A673 (cell line): ENCODE data around the gene P2RX6.

Source experiments
- EZH2 ChIP-seq: fragments of 200-600 bp; sonication (generic); IDR thresholded peaks from 2 replicates; pipeline ENCODE4 v1.6.1; 2017; ENCODE audit warnings: borderline replicate concordance, low read depth, mild to moderate bottlenecking, mixed read lengths, antibody characterized with exemption, low read length; ENCODE audit not compliant: poor library complexity, severe bottlenecking
- TF ChIP-seq, protein P1 (sequence below): fragments of 300-800, 200-600 bp; sonication (generic); conservative IDR thresholded peaks from 2 replicates; pipeline ENCODE4 v1.5.1; 2017; ENCODE audit warnings: low read depth, mild to moderate bottlenecking, antibody characterized with exemption, low read length, moderate library complexity, mixed read lengths

DNA sequence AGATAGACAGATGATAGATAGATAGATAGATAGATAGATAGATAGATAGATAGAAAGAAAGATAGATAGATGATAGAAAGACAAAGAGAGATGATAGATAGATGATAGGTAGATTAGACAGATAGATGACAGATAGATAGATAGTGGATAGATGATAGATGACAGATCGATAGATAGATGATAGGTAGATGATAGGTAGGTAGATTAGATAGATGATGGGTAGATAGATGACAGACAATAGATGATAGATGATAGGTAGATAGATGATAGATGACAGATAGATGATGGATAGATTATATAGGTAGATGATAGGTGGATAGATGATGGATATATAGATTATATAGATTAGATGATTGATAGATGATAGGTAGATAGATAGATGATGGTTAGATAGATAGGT, 28.6 kb upstream of the P2RX6 start:
- no peak for TF ChIP-seq EZH2
- TF ChIP-seq, protein P1, sequence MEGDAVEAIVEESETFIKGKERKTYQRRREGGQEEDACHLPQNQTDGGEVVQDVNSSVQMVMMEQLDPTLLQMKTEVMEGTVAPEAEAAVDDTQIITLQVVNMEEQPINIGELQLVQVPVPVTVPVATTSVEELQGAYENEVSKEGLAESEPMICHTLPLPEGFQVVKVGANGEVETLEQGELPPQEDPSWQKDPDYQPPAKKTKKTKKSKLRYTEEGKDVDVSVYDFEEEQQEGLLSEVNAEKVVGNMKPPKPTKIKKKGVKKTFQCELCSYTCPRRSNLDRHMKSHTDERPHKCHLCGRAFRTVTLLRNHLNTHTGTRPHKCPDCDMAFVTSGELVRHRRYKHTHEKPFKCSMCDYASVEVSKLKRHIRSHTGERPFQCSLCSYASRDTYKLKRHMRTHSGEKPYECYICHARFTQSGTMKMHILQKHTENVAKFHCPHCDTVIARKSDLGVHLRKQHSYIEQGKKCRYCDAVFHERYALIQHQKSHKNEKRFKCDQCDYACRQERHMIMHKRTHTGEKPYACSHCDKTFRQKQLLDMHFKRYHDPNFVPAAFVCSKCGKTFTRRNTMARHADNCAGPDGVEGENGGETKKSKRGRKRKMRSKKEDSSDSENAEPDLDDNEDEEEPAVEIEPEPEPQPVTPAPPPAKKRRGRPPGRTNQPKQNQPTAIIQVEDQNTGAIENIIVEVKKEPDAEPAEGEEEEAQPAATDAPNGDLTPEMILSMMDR: no peak
